EH (cell line): Measurements from ENCODE around the gene HEPHL1.

Experiments
- DNase-seq: peaks from one replicate; pipeline ENCODE4 v3.0.0-alpha.2; 2015; ENCODE audit warnings: low read depth

HEPHL1 gene

DNA sequence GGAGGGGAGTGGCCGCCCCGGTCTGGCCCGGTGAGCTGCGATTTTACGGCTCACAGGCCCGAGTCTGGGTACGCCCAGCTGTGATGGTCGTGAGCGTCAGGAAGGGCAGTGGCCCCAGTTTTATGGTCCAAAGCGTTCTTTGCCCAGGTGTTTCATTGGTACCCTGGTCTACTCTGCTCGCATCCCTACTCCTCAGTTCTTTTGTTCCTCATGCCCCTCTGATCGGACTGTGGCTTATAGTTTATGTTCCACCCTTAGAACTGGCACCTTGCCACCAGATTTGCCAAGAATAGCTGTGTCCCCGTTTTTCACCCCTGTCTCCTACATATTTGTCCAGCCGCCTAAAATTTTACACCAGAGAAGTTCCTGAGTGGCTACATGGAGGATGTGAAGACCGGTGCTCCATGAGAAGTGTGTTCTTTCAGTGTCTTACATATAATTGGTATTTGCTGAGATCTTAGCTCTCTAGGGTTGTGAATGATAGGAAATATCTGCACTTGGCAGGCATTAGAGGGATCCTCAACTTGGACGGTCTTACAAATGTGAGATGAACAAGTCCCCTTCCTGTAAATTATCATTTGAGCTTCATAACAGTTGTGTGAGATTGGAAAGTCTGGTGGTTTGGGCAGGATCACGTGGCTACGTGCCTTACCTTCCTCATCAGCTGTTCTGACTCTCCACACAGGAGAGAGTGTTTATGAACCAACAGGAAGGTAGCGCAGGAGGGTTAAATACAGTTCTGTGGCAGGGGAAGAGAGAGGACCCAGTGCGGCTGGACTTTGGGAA is 108.6 kb downstream of the HEPHL1 start:
- DNase-seq, result no peak

DNA sequence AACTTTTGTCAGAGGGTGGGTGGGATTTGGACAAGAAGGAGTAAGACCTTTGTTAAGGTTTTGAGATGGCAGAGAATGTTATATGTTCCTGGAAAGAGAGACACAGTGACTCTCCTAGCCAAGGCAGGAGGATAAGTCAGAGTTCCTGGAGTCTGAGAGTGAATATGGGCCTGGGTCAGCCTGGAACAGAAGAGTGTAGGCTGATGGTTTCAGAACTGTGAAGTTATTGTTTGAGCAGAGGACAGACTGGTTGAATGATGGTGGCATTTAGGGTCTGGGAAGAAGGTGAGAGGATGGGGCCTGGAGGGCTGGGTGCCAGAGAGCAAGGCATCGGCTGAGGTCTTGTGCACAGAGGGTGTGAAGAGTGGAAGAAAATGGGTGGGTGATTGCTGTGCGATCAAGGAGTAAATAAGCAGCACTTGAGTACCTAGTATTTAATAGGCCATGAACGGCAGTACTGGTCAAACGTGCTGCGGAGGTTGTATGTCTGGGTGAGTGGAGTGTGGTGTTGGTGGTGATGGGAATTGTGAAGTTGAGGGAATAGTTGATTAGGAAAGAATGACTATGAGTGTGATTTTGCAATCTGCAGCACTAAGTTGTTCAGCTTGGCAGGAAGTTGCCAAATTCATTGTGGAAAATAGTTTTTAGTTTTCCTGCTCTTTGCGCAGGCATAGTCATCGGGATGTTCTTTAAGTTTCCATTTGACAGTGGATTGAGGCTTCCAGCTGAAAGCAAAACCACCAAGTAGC is 109.3 kb downstream of the HEPHL1 start:
- DNase-seq, result peak; percentile 92

DNA sequence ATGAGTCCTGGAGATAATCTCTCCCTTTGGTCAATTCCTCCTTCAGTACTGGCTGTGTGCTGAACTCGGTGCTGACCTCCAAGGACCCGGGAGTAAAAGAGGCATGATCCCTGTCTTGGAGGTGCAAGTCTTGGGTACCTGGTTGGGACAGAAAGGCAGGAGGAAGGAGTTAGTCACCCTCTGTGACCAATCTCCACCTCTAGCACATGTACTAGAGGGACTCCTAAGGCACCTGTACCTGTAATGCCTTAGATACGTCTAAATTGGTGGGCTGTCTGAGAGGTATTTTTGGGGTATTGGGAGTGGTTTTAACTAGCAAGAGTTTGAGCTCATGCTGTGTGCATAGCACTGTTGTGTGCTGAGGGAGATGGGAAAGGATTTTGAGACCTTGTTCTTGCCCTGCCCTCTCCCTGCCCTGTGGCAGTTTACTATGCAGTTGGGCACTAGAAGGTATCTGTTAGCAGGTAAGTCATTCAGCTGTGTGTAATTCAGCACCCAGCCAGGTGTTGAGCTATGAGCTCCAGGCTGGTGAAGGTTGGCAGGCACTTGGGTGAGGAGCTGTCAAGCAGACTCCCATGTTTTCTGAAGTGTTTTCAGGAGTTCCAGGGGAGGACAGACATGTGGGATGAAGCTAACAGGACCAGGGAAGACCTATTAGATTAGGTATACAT is 110.0 kb downstream of the HEPHL1 start:
- DNase-seq, result no peak

DNA sequence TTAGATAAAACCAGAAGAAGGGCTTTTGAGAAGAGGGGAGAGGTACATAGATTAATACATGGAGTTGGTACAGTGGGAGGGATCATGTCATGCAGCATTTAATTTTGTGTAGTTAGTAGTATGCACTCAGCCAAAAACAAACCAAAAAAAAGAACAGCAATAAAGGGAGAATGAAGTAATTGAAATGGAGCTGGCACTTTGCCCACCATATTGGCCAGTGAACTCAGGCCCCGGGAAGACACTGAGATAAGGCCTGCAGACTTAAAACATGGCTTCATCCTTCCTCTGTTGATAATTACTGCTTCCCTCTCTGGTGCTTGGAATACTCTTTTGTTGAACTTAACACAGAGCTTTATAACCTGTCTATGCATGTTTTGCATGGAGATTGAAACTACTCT is 110.6 kb downstream of the HEPHL1 start:
- DNase-seq, result peak; percentile 61

DNA sequence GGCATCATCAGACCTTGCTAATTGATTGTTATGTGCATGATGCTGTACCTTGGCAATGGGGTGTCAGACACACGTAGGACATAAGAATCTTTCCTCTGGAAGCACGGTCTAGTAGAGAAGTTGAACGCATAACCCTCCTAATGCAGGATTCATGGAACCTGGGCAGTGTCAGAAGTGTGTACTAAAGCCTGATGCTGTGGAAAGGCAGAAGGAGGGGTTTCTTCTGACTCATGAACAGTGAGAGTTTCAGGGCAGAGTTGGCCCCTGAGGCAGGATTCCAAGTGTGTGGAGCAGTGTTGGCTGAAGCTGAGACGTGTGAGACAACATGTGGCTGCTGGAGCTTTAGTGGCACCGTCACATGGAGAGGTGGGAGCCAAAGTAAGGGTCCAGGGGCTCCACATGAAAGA is 111.0 kb downstream of the HEPHL1 start:
- DNase-seq, result peak; percentile 94

DNA sequence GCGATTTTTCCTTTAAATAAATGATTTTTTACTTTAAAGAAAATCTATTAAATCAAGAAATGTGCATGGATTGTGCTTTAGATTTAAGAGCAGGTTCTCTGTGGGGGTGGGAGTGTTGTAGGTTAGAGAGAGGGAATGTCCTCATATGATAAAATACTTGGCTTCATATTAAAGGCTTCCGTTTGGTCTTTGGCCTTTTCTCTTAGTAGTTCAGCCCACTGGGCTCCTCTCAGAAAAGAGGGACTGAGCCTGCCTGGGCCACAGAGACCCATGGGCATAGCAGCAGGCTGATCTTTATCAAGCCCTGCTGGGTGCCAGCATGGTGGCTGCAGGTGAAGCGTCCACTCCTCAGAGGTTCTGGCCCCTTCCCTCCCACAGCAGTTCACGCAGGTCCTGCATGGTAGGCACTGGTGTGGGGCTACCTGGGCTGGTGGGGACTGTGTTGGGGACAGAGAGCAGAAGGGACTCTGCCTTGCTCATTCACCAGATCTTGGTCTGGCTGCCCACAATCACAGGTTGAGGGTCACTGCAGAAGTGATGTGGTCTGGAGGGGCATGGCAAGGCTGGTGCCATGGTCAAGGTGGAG is 111.8 kb downstream of the HEPHL1 start:
- DNase-seq, result no peak

DNA sequence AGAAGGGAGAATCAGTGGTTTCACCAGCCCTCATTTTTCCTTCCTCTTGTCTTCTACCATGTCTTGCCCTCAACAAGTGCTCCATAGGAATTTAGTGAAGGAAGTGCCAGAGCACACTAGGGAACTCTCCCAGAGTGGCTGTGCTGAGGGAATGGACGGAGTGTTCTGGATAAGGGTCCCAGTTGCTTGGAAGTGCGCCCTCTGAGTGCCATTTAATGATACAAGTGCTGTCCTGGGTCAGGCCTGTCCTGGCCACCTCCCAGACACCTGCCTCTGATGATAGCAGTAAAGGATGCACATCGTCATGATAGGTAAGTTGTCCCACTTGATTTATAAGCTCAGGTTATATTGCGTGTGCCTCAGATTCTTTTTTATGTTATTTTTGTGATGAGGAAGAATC is 112.6 kb downstream of the HEPHL1 start:
- no peak for DNase-seq

DNA sequence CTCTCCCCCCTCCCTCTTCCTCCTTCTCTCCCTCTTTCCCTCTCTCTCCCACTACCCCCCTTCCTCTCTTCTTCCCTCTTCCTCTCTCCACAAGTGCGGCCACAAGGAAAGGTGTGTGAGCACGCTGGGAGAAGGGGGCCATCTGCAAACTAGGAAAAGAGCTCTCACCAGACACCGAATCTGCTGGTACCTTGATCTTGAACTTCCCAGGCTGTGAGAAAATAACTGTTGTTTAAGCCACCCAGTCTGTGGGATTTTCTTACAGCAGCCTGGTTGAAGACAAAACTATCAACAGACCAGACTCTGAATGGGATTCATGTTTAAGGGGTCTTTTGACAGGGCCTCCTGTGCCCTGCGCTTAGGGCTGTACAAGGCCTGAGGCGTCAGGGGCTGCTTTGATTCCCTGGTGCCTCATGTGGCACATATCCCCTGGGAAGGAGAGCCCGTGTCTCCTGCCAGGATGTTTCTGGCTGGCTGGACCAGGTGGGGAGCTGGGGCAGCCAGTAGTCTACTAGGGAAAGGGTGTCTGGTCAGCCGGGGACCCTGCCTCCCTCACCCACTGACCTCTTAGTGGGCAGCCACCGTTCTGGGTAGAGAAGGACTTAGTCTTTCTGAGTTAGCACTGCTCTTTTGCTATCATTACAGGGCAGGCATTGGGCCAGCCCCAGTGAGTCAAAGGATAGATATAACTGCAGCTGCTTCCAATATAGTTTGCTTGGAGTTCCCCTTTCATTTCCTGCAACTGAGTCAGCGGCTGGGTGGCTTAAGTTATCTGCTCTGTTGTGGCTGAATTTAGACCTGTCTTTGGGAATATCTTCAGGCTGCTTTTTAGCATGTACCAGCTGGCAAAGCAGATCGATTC is 113.7 kb downstream of the HEPHL1 start:
- peak; percentile 95 for DNase-seq

DNA sequence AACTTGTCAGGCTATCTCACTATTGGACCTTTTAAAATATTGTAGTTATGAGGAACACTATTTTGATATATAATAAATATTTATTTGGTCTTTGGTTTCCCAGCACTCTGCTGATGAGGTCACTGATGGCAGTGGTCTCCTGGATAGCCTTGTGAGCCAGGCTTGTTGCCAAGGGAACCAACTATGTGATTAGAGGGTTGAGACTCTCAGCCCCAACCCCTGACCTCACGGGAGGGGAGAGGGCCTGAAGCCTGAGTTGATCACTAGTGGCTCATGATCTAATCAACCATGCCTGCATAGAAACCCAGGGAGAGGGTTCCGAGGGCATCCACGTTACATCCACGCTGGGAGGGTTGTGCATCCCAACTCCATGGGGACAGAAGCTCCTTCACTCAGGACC is 118.3 kb downstream of the HEPHL1 start:
- DNase-seq, result no peak

DNA sequence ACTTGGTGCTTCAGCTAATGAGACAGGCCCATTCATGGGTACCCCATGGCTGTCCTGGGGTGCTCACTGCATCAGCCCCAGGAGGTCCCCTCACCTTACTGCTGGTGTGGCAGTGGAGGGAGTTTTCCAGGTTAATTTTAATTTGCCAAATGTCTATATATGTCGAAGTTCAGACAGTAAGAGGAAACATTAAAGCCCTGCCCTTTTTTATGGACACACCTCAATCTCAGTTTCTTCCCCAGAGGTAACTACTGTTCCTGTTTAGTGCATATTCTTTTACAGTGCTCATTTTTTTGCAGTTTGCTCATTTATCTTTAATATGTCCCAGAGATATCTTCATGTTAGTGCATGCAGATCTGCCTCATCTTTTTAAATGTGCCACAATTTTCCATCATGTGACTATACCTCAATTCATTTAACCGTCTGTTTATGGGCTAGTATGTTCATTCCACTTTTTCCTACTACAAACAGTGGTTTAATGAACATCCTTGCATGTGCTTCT is 119.1 kb downstream of the HEPHL1 start:
- no peak for DNase-seq

DNA sequence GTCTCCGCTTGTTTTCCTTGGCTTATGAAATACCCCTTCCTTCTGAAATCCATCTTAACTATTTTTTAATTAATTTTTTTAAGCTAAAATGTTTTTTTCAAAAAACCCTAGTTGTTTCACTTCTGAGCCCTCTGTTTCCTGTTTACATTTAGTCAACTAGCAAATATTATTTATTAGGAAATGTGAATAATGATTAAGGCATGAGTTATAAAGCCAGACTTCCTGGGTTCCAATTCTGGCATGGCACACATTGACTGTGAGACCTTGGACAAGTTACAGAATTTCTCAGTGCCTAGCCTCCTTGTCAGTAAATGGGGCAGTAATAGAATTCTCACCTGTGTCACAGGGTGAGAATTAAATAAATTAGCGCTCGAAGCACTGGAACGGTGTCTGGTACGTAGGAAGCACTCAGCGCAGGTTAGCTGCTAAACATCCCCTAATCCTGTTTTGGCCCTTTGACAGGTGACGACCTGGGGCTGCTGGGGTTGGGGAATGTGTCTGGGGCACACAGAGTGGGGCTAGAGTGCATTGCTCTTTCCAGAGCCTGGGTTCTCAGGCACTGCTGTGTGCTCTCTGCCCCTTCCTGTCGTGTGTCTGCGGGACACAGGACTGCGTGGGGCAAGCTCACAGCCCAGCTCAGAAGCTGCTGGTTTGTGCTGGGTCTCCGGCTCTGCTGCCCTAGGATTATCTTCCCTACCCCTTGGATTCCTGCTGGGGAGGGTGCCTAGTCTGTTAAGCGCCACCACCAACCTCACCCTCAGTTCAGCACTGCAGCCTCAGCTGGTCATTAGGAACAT is 120.6 kb downstream of the HEPHL1 start:
- no peak for DNase-seq

DNA sequence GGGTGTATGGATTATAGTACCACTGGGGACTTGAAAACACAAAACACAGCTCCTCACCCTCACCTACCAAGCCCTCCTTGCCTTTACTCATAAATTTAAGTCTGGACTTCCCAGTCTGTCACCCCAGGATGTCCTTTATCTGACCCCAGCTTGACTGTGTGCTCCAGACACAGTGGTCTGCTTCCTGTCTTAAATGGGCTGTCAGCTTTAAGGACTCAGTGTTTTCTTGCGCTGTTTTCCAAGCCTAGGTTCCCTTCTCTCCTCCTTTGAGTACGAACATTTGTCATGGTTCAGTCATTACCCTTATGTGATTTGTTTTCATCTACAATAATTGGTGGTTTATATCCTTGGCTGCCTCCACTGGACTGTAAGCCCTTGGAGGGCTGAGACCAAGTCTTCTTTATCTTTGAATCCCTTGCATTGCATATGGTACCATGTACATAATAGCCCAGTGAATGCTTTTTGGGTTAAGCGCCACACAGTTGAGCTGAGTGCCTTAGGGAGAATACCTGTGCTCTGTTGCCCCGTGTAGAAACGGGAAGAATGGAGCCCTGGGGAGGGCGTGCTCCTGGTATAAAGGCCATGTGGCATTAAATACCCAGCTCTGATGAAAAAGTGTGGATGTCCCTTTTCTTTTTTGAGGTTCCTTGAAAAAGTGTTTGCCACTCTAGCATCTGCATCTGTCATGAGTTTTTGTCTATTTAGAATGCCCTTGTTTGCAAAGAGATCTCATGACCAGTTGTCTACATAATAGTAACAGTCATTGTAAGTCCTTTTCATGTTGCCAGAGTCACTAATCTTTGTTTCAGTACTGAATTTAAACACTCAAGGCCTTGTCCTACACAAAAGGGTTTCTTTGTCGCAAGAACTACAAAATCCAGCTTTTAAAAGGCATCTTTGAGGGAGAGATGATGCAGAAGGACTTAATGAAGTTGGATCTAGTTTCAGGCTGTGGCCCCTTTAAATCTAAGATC is 121.4 kb downstream of the HEPHL1 start:
- no peak for DNase-seq

DNA sequence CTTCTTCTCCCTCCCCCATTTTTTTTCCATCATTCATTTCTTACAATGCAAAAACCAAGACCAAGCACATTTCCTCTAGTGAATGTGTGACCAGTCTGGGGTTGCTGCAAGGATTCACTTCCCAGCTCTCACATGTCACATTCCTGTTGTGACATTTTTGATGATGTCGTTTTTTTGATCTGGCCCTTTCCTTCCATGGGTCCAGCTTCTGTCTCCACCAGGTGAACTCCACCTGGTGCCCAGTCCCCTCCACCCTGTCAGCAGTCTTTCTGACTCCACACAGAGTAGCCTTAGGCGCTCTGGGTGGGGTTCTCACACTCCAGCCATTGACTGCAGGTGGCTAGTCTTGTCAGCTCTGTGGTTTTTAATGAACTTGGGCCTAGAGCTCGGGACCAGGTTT is 123.1 kb downstream of the HEPHL1 start:
- no peak for DNase-seq

DNA sequence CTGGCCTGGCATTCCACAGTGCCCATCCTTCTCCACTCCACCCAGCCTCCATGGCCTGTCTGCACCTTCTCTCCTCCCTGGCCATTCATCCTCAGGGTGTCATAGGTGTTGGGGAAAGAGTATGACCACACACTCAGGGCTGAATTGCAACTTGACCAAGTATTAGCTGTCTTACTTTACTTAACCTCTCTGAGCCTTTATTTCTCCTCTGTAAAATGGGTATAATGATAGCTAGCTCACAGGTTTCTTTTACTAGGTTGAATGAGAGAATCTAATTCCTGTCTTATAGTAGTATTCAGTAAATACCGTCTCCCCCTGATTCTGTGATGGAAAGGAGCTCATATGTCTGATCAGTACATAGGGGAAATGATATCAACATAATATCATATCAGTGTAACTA is 123.5 kb downstream of the HEPHL1 start:
- no peak for DNase-seq

DNA sequence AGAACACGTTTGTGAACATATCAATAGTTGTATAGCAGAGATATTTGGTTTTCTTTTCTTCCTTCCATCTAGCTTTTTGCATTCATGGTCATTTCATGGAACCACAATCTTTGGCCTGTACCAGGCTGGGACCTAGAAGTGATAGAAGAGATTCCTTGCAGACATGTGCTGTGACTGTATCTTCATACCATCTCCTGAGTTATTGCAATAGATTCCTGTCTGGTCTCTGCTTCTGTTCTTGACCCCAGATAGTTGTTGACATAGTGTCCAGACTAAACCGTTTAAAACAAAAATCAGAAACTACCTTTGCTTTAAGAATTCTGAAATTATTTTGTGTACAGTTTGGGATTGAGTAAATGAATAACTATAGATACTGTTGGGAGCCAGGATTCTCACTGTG is 124.3 kb downstream of the HEPHL1 start:
- no peak for DNase-seq

DNA sequence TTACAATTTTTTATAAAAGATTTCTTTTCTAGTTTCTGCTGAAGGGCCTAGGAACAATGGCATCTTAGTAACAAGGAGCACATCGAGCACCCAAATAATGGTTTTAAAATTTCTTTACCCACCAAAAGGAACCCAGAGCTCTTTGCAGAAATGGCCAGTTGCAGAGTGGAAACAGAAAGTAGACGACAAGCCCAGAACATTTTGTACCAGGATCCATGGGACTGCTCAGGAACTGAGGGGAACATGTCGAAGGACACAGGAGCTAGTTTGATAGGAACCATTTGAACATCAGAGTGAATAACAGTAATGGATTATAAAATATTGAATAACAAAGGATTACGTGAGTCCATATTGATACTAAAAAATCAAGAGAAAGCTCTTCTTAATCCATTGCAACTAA is 124.8 kb downstream of the HEPHL1 start:
- DNase-seq, result no peak

DNA sequence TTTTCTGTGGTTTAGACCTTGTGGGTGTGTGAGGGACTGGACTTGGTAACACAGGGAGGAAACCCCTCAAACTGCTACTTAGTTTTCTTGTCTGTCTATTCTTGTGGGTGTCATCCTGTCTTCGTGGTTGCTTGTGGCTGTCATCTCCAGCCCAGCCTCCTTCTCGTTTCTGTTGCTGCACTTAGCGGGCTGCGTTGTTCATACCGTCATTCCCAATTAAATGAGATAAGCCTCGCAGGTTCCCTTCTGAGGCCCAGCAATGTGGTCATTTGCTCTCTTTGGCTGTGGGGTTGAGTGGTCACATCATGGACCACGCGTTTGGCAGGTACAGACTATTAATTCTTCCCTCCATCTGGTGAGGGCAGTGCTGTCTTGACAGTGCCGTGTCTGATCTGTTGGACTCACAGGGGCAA is 126.3 kb downstream of the HEPHL1 start:
- DNase-seq, result no peak

DNA sequence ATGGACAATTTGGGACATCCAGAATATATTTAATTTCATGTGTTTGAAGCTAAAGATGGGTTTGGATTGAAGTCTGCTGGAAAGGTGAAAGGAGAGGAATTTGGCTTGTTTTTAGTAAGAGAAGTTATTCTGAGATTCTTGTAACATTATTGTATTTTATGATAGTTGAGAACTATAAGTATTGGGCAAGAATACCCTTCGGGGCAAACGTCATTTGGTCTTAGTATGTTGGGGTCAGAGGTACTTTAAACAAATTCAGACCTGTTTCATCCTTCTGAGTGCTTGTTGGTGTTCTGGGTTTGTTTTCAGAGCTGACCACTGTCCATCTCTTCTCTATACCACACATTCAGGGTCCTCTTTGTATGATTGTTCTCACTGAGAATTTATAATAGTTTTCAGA is 127.0 kb downstream of the HEPHL1 start:
- no peak for DNase-seq

DNA sequence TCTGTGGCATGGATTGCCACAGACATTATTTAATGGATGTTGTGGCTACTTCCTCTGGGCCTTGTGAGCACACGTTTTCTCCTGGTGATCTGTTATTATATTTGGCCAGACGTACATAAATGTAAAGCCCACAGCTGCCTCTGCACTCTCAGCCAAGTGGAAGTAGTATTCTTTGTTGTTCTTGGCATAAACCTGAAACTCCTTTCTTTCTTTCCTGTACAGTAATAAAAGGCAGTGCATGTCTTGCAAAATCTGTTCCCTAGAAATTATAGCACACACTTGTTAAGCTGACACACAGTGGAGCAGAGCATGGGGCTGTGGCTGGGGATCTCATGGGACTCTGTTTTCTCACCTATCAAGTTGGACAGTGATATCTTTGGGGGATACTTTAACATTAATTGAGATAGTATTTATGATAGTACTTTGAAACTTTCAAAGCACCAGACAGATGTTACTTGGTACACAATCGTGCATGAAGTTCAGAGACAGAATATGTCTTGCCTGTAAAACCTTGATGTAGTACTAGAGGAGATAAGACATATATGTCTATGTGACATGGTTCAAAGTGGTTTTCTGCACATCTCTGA is 128.4 kb downstream of the HEPHL1 start:
- peak; percentile 78 for DNase-seq
